ENCODE measurements around the gene CPHXL. TPM values are rescaled to one million over a fixed set of nuclear protein-coding genes. Genes with fewer than 3 reads are reported as not detected.

Gene CPHXL
- polyA plus RNA-seq, 3 donors: not detected

GRCh38 chr16:75770051-75770450, 43.8 kb upstream of the CPHXL start:
- TF ChIP-seq, protein P1, sequence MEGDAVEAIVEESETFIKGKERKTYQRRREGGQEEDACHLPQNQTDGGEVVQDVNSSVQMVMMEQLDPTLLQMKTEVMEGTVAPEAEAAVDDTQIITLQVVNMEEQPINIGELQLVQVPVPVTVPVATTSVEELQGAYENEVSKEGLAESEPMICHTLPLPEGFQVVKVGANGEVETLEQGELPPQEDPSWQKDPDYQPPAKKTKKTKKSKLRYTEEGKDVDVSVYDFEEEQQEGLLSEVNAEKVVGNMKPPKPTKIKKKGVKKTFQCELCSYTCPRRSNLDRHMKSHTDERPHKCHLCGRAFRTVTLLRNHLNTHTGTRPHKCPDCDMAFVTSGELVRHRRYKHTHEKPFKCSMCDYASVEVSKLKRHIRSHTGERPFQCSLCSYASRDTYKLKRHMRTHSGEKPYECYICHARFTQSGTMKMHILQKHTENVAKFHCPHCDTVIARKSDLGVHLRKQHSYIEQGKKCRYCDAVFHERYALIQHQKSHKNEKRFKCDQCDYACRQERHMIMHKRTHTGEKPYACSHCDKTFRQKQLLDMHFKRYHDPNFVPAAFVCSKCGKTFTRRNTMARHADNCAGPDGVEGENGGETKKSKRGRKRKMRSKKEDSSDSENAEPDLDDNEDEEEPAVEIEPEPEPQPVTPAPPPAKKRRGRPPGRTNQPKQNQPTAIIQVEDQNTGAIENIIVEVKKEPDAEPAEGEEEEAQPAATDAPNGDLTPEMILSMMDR (IDR thresholded peaks at IDR 0.05): no peak
- H3K27me3 Mint-ChIP-seq (ENCODE audit: low read depth in 3 of 3): peaks cover 0 to 8% (median 3%) of the 10 kb centered on the region in 3 donors

GRCh38 chr16:75764154-75764768, 38.0 kb upstream of the CPHXL start:
- H3K36me3 ChIP-seq (replicated peaks in 1 of 2; ENCODE audit: control insufficient read depth in 1 of 2, insufficient read depth in 2 of 2, low read length in 2 of 2): no peaks in the 10 kb centered on the region
- no peak overlapping the region for H3K4me3 ChIP-seq (replicated peaks in 1 of 3; ENCODE audit: low read depth in 2 of 3, low read length in 3 of 3)
- H3K9ac ChIP-seq (ENCODE audit: insufficient read depth, low read length, poor library complexity, severe bottlenecking): no peak overlapping the region
- H3K4me2 ChIP-seq (replicated peaks; ENCODE audit: extremely low read depth, low read length, poor library complexity, severe bottlenecking): no peak overlapping the region
- Mint-ChIP-seq H3K4me3 (no peak overlapping the region), H3K9me3 (peaks cover 0 to under 1% (median 0%) of the 10 kb centered on the region in 7 donors), H3K4me1 (peaks cover 1% of the 10 kb centered on the region), H3K27ac (no peak overlapping the region), H3K27me3 (ENCODE audit: low read depth in 3 of 3) (peaks cover 0 to 9% (median 0%) of the 10 kb centered on the region in 3 donors), H3K36me3 (no peaks in the 10 kb centered on the region)
- 20% methylated on average over 1 of the region's 7 CpGs for WGBS (ENCODE audit: insufficient coverage)
- H3K4me1 ChIP-seq (ENCODE audit: control insufficient read depth in 1 of 2, insufficient read depth in 2 of 2, low read length in 2 of 2): no peaks in the 10 kb centered on the region
- peak in 2 of 3 donors; percentile 16 to 23 for DNase-seq
- H3K27me3 ChIP-seq (ENCODE audit: control insufficient read depth in 2 of 2, insufficient read depth in 2 of 2, low read length in 2 of 2): peaks cover 0 to 2% of the 10 kb centered on the region in 2 donors
- H2AFZ ChIP-seq (ENCODE audit: insufficient read depth, low read depth, low read length, poor library complexity, severe bottlenecking): no peak overlapping the region
- intact Hi-C loops (cut with micrococcal nuclease): loop anchor here (5.0 to 10.0 kb wide), 3 partner anchors 529 to 569 kb away; no protein-coding TSS in a partner anchor
- no peaks in the 10 kb centered on the region for H4K20me1 ChIP-seq (ENCODE audit: insufficient read depth, low read length)
- no peaks in the 10 kb centered on the region for H3K9me3 ChIP-seq (replicated peaks in 1 of 2; ENCODE audit: control insufficient read depth in 1 of 2, insufficient read depth in 1 of 2, low read length in 2 of 2)
- TF ChIP-seq, protein P1 (IDR thresholded peaks at IDR 0.05): peak; percentile 64
- H3K79me2 ChIP-seq (ENCODE audit: insufficient read depth, low read length): no peaks in the 10 kb centered on the region
- no peak overlapping the region for H3K27ac ChIP-seq (ENCODE audit: low read depth in 1 of 2, low read length in 2 of 2)

More at GRCh38 chr16:75770051-75770450, 43.8 kb upstream of the CPHXL start:
- intact Hi-C loops (cut with micrococcal nuclease): no loop called here
- no peaks in the 10 kb centered on the region for H3K9me3 ChIP-seq (replicated peaks in 1 of 2; ENCODE audit: control insufficient read depth in 1 of 2, insufficient read depth in 1 of 2, low read length in 2 of 2)
- no peak overlapping the region for H2AFZ ChIP-seq (ENCODE audit: insufficient read depth, low read depth, low read length, poor library complexity, severe bottlenecking)
- H3K79me2 ChIP-seq (ENCODE audit: insufficient read depth, low read length): no peaks in the 10 kb centered on the region
- H3K9ac ChIP-seq (ENCODE audit: insufficient read depth, low read length, poor library complexity, severe bottlenecking): no peak overlapping the region
- no peaks in the 10 kb centered on the region for H3K4me1 ChIP-seq (ENCODE audit: control insufficient read depth in 1 of 2, insufficient read depth in 2 of 2, low read length in 2 of 2)
- Mint-ChIP-seq H3K4me1 (no peaks in the 10 kb centered on the region), H3K4me3 (no peak overlapping the region), H3K9me3 (peaks cover 0 to 13% (median 5%) of the 10 kb centered on the region in 7 donors), H3K27ac (no peak overlapping the region), H3K36me3 (no peaks in the 10 kb centered on the region)
- H3K27ac ChIP-seq (ENCODE audit: low read depth in 1 of 2, low read length in 2 of 2): no peak overlapping the region
- no peak overlapping the region for H3K4me2 ChIP-seq (replicated peaks; ENCODE audit: extremely low read depth, low read length, poor library complexity, severe bottlenecking)
- H3K4me3 ChIP-seq (replicated peaks in 1 of 3; ENCODE audit: low read depth in 2 of 3, low read length in 3 of 3): no peak overlapping the region
- no peak for DNase-seq
- H3K27me3 ChIP-seq (ENCODE audit: control insufficient read depth in 2 of 2, insufficient read depth in 2 of 2, low read length in 2 of 2): no peaks in the 10 kb centered on the region
- no peaks in the 10 kb centered on the region for H3K36me3 ChIP-seq (replicated peaks in 1 of 2; ENCODE audit: control insufficient read depth in 1 of 2, insufficient read depth in 2 of 2, low read length in 2 of 2)
- H4K20me1 ChIP-seq (ENCODE audit: insufficient read depth, low read length): no peaks in the 10 kb centered on the region
